NCI-H146 treated with DMSO at 0.1 percent for 48 hours (cell line): ENCODE results near the gene TCEANC.
"Not testable (repeated sequence)": the region's sequence is repeated elsewhere in the genome, so short reads cannot be mapped to it uniquely, and the experiment has no call there.

ENCODE experiments used
- DNase-seq: peaks from one replicate; lab custom pipeline; 2025; ENCODE audit not compliant: unreplicated experiment; lab: John Stamatoyannopoulos, UW

Gene TCEANC

DNA sequence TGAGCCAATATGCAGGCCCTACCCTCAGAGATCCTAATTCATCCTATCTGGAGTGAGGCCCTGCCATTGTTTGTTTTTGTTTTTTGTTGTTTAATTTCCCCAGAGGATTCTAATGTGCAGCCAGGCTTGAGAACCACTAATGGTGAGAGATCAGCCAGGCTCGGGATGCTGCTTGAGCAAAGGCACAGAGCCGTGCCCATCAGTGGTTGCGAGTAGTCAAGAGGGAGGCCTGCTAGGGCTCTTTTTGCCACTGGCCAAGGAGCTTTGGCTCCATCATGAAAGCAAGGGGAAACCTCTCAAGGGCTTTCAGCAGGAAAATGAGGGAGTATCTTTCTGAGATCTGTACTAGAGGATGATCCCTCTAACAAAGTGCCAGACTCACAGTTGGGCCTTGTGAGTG is 2.7 kb downstream of the TCEANC start:
- no peak for DNase-seq

DNA sequence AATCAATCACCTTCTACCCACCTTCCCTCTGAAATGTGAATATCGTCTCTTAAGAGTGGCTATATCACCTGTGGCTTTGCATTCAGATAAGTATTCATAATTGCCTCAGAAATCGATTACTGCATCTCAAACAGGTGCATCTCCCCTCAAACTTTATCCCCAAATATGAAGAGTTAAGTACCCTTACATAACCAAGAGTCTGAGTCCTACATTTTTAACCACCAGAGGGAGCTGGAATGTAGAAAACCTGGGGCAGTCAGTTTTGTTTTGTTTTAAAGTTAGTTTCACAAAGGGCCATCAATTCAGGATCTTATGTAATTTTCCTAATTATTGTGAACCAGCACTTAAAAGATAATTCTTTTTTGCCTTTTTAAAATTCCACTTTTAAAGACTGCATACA is 5.7 kb downstream of the TCEANC start:
- DNase-seq, result peak; percentile 15

DNA sequence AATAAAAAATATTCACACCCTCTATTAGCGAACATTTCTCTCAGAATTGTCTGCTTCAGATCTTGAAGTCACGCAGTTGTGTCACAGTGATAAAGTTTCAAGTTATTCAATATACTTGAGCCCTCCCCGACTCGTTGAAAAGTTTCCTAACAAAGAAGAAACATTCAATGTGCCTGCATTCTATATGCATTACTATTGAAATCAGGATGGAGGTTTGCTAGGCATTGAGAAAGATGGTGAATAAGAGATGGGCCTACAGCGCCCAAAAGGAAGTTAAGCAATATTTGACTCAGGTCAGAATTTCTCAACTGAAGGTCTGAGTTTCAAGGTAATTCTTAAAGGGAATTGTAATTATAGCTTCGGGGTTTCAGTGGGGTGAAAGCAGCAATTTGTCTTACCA is 6.1 kb downstream of the TCEANC start:
- no peak for DNase-seq

DNA sequence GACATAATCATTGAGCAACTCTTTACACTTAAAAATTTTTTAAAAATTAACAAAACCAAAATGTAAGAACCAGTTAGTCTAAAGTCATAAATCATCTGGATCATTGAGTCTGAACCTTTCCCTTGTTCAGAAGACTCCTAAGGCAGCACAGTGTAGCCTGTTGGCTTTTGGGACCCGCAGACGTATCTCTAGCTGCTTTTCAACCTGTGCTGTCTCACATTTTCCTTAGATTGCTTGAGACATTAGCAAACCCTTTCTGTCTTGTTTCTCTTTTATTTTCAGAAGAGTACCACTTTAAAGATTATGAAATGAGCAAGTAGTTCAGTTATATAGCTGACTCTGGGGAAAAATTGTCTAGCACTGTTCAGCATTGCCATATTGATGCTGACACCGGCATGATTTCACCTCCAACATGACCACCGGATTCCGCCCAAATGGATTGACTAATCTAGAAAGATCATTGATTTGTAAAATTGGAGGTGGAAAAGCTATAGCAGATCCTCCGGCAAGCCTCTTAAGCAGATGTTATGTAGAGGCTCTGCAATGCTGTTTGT is 8.9 kb downstream of the TCEANC start:
- no peak for DNase-seq

DNA sequence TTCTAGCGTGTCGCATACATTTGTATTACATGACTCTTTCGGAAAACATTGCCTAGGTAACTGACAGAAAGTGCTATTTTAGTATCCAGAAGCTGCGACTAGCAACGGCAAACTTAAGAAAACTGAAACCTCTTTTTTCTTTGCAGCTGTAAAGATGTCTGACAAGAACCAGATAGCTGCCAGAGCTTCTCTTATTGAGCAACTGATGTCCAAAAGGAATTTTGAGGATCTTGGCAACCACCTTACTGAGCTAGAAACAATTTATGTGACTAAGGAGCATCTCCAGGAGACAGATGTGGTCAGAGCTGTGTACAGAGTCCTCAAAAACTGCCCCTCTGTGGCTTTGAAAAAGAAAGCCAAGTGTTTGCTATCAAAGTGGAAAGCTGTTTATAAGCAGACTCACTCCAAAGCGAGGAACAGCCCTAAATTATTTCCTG is 9.4 kb downstream of the TCEANC start:
- no peak for DNase-seq

DNA sequence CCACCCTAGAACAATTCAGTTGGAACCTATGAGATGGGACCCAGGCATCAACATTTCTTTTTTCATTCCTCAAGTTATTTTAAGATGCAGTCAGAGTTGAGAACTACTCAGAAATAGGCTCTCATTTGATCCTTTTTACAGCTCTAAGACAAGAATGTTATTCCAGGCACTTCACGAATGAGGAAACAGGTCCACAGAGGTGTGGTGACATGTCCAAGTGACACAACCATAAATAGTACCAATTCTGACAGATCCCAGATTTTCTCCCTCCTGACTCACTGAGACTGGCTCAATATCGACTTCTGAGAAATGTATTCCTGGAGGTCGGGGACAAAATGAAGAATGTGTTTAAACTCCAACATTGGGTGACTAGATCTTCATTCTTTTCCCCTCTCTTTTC is 11.1 kb downstream of the TCEANC start:
- no peak for DNase-seq

DNA sequence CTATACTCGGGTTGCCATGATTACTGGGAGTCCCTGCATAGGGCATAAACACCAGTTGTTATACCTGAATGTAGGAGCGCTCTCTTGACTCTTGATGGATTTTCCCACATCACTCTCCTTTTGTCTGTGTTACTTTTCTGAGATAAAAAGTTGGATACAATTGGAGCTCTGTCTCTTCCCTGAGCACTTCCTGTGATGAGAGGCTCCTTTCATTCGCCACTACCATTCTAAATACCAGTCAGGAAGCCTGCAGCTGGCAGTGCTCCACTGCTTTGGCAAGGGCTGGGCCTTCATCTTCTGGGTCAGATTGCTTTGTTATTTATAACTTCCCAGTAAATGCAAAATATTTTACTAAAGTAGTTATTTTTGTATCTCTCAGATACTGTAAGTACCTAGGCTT is 13.9 kb downstream of the TCEANC start:
- DNase-seq, result no peak

DNA sequence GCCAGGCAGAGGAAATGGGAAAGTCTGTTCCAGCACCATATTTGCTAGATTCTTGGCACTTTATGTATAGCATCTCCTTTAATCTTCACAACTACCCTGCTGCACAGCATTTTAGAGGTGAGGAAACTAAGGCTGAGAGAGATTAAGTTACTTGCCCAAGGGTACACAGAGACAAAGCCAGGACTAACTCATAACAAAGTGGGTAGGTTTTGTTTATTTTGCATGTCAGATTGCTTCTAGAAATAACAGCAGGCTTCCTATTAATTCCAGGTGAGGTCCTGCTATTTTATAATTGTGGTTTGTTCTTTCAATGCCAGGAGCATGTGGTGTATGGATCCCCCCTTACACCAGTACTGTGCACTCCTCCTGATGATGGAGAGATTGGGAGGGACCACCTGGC is 15.0 kb downstream of the TCEANC start:
- DNase-seq, result peak; percentile 6

DNA sequence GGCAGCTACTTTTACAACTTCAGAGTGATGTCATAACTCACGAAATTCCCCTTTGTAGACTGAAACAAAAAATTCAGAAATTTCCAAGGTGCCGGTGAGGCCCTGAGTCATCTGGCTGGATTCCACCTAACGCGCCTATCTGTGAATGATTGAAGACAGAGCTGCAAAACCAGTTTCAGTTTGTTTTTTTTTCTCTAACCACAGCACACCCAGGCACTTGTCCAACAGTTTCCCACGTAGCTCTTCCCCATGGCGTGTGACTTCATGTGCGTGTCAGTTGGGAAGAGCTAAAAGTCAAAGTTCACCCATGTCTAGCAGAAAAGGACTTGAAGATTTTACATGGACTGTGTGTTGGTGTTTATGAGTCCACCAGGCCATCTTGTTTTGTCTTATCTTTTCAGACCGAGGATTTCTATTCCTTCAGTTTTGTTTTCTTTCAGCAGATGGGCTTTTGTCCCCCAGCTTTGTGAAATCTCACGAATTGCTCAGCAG is 16.4 kb downstream of the TCEANC start:
- DNase-seq, result no peak

DNA sequence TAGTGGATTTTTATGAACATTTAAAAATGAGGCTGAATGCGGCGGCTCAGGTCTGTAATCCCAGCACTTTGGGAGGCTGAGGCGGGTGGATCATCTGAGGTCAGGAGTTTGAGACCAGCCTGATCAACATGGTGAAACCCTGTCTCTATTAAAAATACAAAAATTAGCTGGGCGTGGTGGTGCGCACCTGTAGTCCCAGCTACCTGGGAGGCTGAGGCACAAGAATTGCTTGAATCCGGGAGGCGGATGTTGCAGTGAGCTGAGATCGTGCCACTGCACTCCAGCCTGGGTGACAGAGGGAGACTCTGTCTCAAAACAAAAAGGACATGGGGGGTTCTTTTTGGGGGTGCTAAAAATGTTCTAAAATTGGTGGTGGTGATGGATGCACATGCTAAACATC is 16.8 kb downstream of the TCEANC start:
- not testable (repeated sequence) for DNase-seq

DNA sequence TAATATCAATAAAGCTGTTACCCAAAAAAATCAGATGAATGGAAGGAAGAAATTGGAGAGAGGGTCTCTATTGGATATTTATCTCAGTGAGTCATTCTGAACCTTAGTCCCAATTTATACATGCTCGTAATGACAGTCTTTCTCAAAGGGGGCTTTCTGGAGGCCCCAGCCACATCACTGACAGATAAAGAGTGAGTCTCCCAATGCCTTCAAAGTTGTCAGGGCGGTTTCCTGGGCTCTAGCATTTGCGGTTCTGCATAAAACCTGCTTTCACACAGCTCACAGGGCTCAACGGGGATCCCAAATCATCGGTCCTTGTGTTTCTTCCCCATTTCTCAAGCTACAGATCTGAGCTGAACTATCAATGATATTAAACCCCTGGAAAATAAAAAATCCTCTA is 17.3 kb downstream of the TCEANC start:
- no peak for DNase-seq

DNA sequence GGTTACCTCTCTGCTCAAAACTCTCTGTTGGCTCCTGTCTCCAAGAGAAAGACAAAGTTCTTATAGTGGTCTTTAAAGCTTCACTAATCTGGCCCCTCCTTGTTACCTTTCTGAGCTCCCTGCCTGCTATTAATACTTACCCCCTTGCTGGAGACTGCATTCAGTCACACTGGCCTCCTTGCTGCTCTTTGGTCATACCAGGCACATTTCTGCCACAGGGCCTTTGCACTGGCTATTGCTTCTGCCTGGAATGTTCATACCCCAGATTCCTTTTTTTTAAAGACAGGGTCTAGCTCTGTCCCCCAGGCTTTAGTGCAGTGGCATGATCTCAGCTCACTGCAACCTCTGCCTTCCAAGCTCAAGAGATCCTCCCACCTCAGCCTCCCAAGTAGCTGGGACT is 20.1 kb downstream of the TCEANC start:
- DNase-seq, result no peak

DNA sequence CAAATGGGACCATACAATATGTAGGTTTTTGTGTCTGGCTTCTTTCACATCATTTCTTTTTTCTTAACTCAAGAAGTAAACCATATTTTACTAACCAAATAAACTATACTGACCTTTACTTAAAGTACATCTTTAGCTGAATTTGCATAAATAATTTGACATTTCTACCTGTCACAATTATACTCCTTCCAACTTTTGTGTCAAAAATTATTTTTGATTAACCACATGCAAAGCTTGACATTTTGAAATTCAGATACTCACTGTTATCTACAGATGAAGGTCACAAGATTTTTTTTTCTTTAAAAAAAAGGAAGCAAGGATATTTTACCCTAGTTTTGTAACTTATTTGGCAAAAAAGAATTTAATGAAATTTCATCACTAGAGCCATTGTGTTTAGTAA is 23.9 kb downstream of the TCEANC start:
- DNase-seq, result no peak

DNA sequence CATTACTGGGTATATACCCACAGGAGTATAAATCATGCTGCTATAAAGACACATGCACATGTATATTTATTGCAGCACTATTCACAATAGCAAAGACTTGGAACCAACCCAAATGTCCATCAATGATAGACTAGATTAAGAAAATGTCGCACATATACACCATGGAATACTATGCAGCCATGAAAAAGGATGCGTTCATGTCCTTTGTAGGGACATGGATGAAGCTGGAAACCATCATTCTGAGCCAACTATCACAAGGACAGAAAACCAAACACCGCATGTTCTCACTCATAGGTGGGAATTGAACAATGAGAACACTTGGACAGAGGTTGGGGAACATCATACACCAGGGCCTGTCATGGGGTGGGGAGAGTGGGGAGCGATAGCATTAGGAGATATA is 26.8 kb downstream of the TCEANC start:
- DNase-seq, result not testable (repeated sequence)

DNA sequence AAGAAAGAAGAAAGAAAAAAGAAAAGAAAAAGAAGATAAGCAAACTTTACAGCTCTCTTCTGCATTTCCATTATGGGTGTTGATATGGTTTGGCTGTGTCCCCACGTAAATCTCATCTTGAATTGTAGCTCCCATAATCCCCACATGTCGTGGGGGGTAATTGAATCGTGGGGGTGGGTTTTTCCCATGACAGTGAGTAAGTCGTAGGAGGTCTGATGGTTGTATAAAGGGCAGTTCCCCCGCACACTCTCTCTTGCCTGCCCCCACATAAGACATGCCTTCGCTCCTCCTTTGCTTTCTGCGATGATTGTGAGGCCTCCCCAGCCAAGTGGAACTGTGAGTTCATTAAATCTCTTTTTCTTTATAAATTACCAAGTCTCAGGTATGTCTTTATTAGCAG is 28.7 kb downstream of the TCEANC start:
- DNase-seq, result no peak

DNA sequence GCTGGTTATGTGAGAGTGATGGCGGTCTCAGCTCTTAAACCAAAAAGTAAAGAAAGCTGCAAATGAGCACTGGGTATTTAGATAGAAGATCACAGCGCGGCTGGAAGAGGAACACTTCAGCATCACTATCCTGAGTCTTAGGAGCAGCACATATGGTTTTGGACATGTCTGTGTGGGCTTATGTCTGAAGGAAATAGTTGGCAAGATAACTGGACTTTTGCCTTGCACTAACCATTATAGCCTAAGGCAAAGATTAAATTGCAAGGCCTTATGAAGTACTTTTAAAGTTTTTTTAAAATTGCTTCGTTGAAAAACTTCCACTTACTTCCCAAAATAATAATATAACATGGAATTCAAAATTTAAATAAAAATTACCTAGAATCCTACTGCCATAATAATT is 31.4 kb downstream of the TCEANC start:
- no peak for DNase-seq

DNA sequence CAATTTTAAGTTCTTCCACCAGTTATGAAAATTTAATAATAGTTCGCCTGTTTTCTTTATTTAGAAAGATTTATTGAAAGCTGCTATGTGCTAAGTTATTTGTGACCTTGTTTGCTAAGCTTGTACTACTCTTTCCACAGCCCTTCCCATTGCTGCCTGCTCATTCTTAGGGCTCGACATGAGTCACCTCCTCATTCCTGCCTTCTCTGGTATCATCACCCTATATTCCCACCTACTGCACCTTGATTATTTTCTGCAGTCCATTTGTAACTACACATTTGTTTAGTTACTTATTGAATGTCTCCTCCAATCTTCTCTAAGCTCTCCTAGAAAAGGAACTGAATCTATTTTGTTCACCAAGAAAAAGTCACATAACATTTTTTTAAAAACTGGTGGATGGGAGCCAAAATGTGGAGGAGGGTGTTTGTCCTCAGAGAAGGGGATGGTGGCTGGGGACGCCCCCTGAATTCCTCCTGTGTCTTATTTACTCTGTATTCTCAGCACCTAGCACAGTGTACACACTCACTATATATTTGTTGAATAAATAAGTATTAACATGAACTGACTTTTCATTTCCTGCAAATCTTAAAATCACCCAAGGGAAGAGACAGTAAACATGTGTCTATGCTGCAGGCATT is 32.3 kb downstream of the TCEANC start:
- no peak for DNase-seq

DNA sequence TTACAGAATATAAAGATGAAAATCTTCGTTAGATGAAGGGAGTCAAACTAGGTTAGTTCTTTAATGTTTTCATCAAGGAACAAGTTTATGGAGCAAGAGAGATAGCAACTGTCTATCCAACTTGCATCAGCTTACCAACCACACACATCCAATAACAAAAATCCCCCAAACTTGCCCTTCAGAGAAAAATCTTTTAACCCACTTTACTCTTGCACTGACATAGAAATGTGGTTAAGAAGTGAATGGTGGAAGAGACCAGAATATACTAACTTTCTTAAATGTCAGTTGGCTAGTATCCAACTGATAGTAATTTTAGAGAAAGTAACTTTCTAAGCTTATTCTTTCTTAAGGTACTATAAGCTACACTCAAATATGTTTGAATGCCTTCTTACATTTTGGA is 34.3 kb downstream of the TCEANC start:
- DNase-seq, result no peak

DNA sequence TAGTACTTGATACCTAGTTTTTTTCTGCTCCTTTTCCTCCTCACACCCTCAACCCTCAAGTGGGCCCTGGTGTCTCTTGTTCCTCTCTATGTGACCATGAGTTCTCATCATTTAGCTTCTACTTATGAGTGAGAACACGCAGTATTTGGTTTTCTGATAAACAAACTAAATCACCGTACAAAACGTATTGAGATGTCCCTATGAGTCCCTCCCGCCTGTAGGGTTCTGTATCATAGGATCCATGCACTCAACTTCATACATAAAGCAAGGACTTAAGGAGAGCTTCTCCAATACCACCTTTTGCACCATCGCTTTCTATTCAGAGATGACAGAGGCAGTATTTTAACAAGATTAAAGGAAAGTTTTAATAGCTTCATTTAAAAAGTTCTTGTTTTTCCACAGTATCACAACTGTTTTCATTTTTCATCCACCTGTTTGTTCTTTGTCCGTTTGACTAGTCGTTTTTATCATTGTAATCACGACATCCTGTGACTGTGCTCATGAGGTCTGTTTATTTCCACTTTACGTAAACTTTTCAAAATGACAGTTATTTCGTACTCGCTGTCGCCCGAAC is 35.5 kb downstream of the TCEANC start:
- DNase-seq, result peak; percentile 8

DNA sequence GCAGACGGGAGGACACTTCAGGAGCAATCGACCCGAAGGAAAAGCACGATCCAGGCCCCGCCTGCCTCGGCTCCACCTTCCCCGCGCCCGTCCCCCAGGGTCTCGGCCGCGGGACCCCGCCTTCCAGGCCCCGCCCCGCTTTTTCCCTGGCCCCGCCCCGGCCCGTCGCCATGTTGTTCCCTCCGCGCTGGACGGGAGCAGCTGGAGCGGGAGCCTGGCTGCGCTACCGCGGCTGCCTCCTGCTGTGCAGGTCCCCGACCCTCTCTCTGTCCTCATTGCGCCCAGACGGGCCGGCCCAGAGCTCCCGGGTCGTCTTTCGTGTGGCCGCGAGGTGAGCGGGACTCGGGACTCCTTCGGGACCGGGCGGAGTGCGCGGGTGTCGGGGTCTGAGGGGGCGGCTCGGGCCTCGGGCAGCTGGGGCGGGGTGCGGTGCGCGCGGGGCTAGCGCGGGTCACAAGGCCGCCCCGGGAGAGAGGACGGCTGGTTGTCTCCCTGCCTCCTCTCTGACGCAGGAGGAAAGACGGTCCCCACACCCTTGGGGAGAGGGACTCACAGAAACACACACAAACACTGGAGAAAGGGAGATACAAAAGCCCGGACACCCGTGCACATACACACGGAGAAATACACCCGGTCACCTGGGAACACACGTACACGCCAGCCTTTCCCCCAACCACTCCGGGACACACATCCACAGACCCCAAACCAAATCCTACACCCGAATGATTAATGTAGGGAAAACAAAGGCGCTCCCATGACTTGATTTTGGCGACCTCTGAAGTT is 36.2 kb downstream of the TCEANC start, which contains the start of gene RAB9A:
Gene RAB9A, plus strand, starts transcription at position 171 of the 783 bp plus-strand sequence. CDS start 19,619 bp downstream, outside the sequence.
- DNase-seq, result peak; percentile 49

DNA sequence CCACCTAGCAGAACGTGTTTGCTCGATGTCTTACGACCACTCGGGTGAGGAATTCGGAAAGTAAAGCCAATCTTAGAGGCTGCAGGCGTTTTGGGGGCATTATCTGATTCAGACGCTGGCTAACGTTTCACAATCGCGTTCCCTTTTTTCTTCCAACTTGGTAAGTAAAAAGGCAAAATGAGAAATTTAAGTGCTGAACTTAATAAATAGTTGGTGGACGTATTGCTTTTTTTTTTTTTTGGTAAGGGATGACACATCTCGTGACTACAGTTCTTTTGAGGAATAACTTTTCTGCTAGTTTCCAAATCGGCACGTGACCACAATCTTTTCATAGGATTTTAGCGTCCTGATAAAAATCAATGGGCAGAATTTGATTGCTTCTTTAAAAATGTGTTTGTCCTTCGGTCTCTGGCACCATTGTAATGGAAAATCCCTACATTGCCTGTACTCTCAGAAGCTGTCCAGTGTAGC is 36.8 kb downstream of the TCEANC start:
- no peak for DNase-seq

DNA sequence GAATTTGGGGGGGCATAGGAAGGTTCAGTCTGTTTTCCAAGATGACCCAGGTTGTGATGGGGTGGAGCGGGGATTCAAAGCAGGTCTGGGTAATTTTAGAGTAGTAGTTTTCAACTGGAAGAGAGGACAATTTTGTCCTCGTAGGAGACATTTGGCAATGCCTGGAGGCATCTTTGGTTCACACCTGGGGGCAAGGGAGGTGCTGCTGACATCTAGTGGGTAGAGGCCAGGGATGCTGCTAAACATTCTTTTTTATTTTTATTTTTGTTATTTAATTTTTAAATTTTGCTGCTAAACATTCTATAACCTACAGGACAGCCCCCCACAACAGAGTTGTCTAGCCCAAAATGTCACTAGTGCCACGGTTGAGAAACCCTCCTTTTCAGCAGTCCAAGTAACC is 37.9 kb downstream of the TCEANC start:
- no peak for DNase-seq
